Measurements from ENCODE around the gene AKR1C2. TPM values are rescaled to one million over a fixed set of nuclear protein-coding genes. Genes with fewer than 3 reads are reported as not detected.

AKR1C2 gene
- total and polyA plus RNA-seq, 9 donors, result 2.0 to 24.5 (median 14.0) TPM

DNA sequence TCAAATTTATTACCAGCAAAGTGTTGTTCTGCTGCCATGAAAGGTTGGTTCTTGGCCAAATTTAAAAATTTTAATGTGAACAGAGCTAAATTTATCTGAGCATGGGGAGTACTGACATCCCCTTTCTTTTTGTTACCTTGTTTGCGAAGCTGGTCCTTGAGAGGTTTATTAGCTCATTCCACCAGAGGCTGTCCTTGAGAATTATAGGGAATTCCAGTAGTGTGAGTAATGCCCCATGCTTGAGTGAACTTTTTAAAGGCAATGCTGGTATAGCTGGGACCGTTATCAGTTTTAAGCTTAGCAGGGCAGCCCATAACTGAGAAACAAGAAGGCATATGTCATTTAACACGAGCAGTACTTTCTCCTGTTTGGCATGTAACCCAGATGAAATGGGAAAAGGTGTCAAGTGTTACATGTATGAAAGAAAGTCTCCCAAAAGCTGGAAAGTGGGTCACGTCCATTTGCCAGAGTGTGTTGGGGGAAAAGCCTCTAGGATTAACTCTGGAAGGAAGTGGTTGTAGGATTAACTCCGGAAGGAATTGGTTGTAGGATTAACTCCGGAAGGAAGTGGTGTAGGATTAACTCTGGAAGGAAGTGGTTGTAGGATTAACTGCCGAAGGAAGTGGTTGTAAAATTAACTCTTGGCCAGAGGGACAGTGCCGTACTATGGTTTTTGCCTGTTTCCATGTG, 37.3 kb upstream of the AKR1C2 start:
- WGBS, 3 donors, result 58 to 66% (median 64%) methylated on average over 8 of the region's 8 CpGs
- peaks cover 5% of the 10 kb centered on the region for H3K4me1 ChIP-seq (ENCODE audit: insufficient read depth)
- no peaks in the 10 kb centered on the region for H3K27me3 ChIP-seq
- intact Hi-C loops (cut with DNase I), result no loop called here
- TF ChIP-seq EP300 (IDR thresholded peaks at IDR 0.05) (no peak), POLR2A (IDR thresholded peaks at IDR 0.05) (no peak), CTCF (IDR thresholded peaks at IDR 0.05) (no peak)
- DNase-seq, result no peak
- no peaks in the 10 kb centered on the region for H3K9me3 ChIP-seq
- H3K4me3 ChIP-seq, result no peak overlapping the region
- H3K27ac ChIP-seq, result no peak overlapping the region
- no peaks in the 10 kb centered on the region for H3K36me3 ChIP-seq

- no peak overlapping the region for H3K4me3 ChIP-seq
- H3K27ac ChIP-seq, result no peak overlapping the region
- intact Hi-C loops (cut with DNase I), result no loop called here
- peaks cover 5% of the 10 kb centered on the region for H3K4me1 ChIP-seq (ENCODE audit: insufficient read depth)
- 83 to 90% (median 89%) methylated on average over 10 of the region's 10 CpGs for WGBS, 3 donors
- H3K9me3 ChIP-seq, result no peaks in the 10 kb centered on the region
- no peak for DNase-seq
- H3K36me3 ChIP-seq, result no peaks in the 10 kb centered on the region
- TF ChIP-seq EP300 (IDR thresholded peaks at IDR 0.05), result no peak
- TF ChIP-seq POLR2A (IDR thresholded peaks at IDR 0.05), result no peak
- no peak for TF ChIP-seq CTCF (IDR thresholded peaks at IDR 0.05)
- no peaks in the 10 kb centered on the region for H3K27me3 ChIP-seq
Measured at GRCh38 chr10:5040010-5040673, 36.5 kb upstream of the AKR1C2 start.

DNA sequence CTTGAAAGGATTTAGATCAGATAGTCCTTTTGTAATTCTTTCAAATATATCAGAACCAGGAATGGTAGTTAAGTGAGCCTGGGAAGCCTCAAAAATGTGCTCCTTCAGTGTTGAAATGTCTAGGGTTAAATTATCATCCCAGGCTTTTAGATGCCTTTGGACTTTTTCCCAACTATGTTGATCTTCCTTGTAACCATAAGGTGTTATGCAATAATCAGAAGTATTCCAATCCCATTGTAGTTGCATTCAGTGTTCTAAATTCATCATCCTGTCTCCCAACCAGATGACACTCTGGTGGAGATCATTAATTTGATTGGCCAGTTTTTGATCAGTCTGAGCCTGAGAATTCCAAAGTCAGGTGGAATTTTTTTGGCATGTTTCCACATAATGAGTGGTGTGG, 35.1 kb upstream of the AKR1C2 start:
- intact Hi-C loops (cut with DNase I), result no loop called here
- Histone ChIP-seq H3K4me1 (ENCODE audit: insufficient read depth) (peaks cover 5% of the 10 kb centered on the region), H3K4me3 (no peak overlapping the region), H3K27ac (no peak overlapping the region), H3K36me3 (no peaks in the 10 kb centered on the region), H3K9me3 (no peaks in the 10 kb centered on the region), H3K27me3 (no peaks in the 10 kb centered on the region)
- no peak for DNase-seq
- no peak for TF ChIP-seq POLR2A (IDR thresholded peaks at IDR 0.05)
- no peak for TF ChIP-seq EP300 (IDR thresholded peaks at IDR 0.05)
- no peak for TF ChIP-seq CTCF (IDR thresholded peaks at IDR 0.05)

DNA sequence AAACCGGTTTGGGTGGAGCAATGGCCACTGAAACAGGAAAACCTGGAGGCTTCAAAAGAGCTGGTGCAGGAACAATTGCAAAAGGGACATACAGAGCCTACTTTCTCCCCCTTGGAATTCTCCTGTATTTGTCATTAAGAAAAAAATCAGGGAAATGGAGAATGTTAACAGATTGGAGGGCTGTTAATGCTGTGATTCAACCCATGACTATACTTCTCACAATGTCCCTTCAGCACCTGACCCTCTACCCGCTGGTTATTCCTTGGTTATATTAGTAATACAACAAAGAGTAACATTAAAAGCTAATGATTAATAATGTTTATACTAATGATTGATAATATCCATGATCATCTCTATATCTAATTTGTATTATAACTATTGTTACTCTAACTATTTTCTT, 34.4 kb upstream of the AKR1C2 start:
- DNase-seq, result no peak
- intact Hi-C loops (cut with DNase I), result no loop called here
- peaks cover 5% of the 10 kb centered on the region for H3K4me1 ChIP-seq (ENCODE audit: insufficient read depth)
- no peak overlapping the region for H3K4me3 ChIP-seq
- H3K27me3 ChIP-seq, result no peaks in the 10 kb centered on the region
- no peak for TF ChIP-seq EP300 (IDR thresholded peaks at IDR 0.05)
- TF ChIP-seq POLR2A (IDR thresholded peaks at IDR 0.05), result no peak
- TF ChIP-seq CTCF (IDR thresholded peaks at IDR 0.05), result no peak
- no peaks in the 10 kb centered on the region for H3K9me3 ChIP-seq
- 74 to 80% (median 78%) methylated on average over 2 of the region's 2 CpGs for WGBS, 3 donors
- H3K36me3 ChIP-seq, result no peaks in the 10 kb centered on the region
- no peak overlapping the region for H3K27ac ChIP-seq
